ENCODE measurements around the gene CAPZB.

GRCh38 chr1:19324665-19324990 is 160.7 kb downstream of the CAPZB start:
- TF ChIP-seq POLR2A (IDR thresholded peaks at IDR 0.05; ENCODE audit: low read length), result no peak
- TF ChIP-seq GATA1 (IDR thresholded peaks at IDR 0.05; ENCODE audit: low read depth, low read length), result no peak

Data from erythroblast (primary cell).